Right atrium auricular region (tissue), 2 donors: Measurements from ENCODE around the gene DMD. TPM values are rescaled to one million over a fixed set of nuclear protein-coding genes. Genes with fewer than 3 reads are reported as not detected.

Experiments
- DNase-seq: peaks from one replicate; pipeline ENCODE4 v3.0.0-alpha.2; 2019; ENCODE audit warnings: low spot score
- H3K27ac ChIP-seq, 2 donors: fragments of 200-600 bp; sonication (generic); 1 replicate in 1 of 2; 2 replicates in 1 of 2; pipeline ENCODE4 v1.5.1; 2016 to 2019
- H3K27me3 ChIP-seq, 2 donors: fragments of 200-600 bp; sonication (generic); one replicate each; pipeline versions ENCODE4 v1.5.1 to v1.6.0; 2017 to 2019
- H3K36me3 ChIP-seq: fragments of 200-600 bp; sonication (generic); one replicate; pipeline ENCODE4 v1.5.1; 2016
- H3K4me1 ChIP-seq, 2 donors: fragments of 200-600 bp; sonication (generic); one replicate each; pipeline versions ENCODE4 v1.5.1 to v1.6.0; 2017 to 2019
- H3K4me3 ChIP-seq, 2 donors: fragments of 200-600 bp; sonication (generic); 1 replicate in 1 of 2; 2 replicates in 1 of 2; pipeline ENCODE4 v1.5.1; 2017 to 2019; ENCODE audit warnings: mild to moderate bottlenecking in 1 of 2, moderate library complexity in 1 of 2
- H3K9me3 ChIP-seq, 2 donors: fragments of 200-600 bp; sonication (generic); one replicate each; pipeline ENCODE4 v1.5.1; 2019
- CTCF ChIP-seq, 2 donors: fragments of 200-600 bp; sonication (generic); IDR thresholded peaks; one replicate each; pipeline ENCODE4 v1.5.1; 2019; ENCODE audit warnings: antibody characterized with exemption in 2 of 2
- total RNA-seq, 2 donors: library from RNA; depleted of rRNA; stranded (reverse); fragments of >200 nt; gene quantifications; one replicate each; pipeline ENCODE4 v1.1.0, GENCODE V29; 2016

The DMD gene
- total RNA-seq, 2 donors from 2014 or later, result 111 to 135 TPM

GRCh38 chrX:31115398-31115797, 2096.0 kb downstream of the DMD start:
- no peak for TF ChIP-seq CTCF (IDR thresholded peaks at IDR 0.05)
- H3K4me3 ChIP-seq, result no peak overlapping the region
- no peak overlapping the region for H3K27ac ChIP-seq
- H3K36me3 ChIP-seq, result no peaks in the 10 kb centered on the region
- DNase-seq, result no peak
- no peaks in the 10 kb centered on the region for H3K9me3 ChIP-seq
- H3K27me3 ChIP-seq, result no peaks in the 10 kb centered on the region
- no peaks in the 10 kb centered on the region for H3K4me1 ChIP-seq

GRCh38 chrX:31114858-31115257, 2096.5 kb downstream of the DMD start:
- DNase-seq, result no peak
- Histone ChIP-seq H3K27ac (no peak overlapping the region), H3K4me3 (no peak overlapping the region), H3K4me1 (no peaks in the 10 kb centered on the region), H3K9me3 (peaks cover 0 to 3% of the 10 kb centered on the region in 2 donors), H3K36me3 (no peaks in the 10 kb centered on the region), H3K27me3 (no peaks in the 10 kb centered on the region)
- no peak for TF ChIP-seq CTCF (IDR thresholded peaks at IDR 0.05)

GRCh38 chrX:31112226-31112999, 2098.9 kb downstream of the DMD start:
- Histone ChIP-seq H3K27ac (no peak overlapping the region), H3K4me3 (no peak overlapping the region), H3K27me3 (no peaks in the 10 kb centered on the region), H3K4me1 (no peaks in the 10 kb centered on the region), H3K9me3 (peaks cover 0 to 7% of the 10 kb centered on the region in 2 donors), H3K36me3 (no peaks in the 10 kb centered on the region)
- TF ChIP-seq CTCF (IDR thresholded peaks at IDR 0.05), result no peak
- DNase-seq, result no peak

GRCh38 chrX:31110657-31111056, 2100.7 kb downstream of the DMD start:
- Histone ChIP-seq H3K36me3 (no peaks in the 10 kb centered on the region), H3K27ac (no peak overlapping the region), H3K4me1 (no peaks in the 10 kb centered on the region), H3K9me3 (peaks cover 0 to 7% of the 10 kb centered on the region in 2 donors), H3K27me3 (no peaks in the 10 kb centered on the region), H3K4me3 (no peak overlapping the region)
- DNase-seq, result no peak
- no peak for TF ChIP-seq CTCF (IDR thresholded peaks at IDR 0.05)

- TF ChIP-seq CTCF (IDR thresholded peaks at IDR 0.05), result no peak
- Histone ChIP-seq H3K4me1 (no peaks in the 10 kb centered on the region), H3K27ac (no peak overlapping the region), H3K9me3 (no peaks in the 10 kb centered on the region), H3K36me3 (no peaks in the 10 kb centered on the region), H3K27me3 (no peaks in the 10 kb centered on the region), H3K4me3 (no peak overlapping the region)
- no peak for DNase-seq
Measured at GRCh38 chrX:31099536-31100090, 2111.7 kb downstream of the DMD start.
